K562 (cell line): ENCODE results near the gene TF. TPM values are rescaled to one million over a fixed set of nuclear protein-coding genes. Genes with fewer than 3 reads are reported as not detected.

Source experiments
- CC2D1A ChIP-seq: fragments of 450-650 bp; IDR thresholded peaks from 2 replicates; pipeline ENCODE4 v1.6.1; 2017; ENCODE audit warnings: mild to moderate bottlenecking
- CREM ChIP-seq: IDR thresholded peaks from 2 replicates; pipeline ENCODE4 v1.6.1; 2014; ENCODE audit warnings: antibody characterized with exemption, low read depth
- CXXC5 ChIP-seq: fragments of 250-450 bp; sonication (Bioruptor Pico); IDR thresholded peaks from 2 replicates; pipeline ENCODE4 v1.8.0; 2022; ENCODE audit warnings: inconsistent platforms, mild to moderate bottlenecking, moderate library complexity
- RNF2 ChIP-seq: sonication (generic); IDR thresholded peaks from 2 replicates; pipeline ENCODE4 v1.6.1; 2016
- TEAD2 ChIP-seq: fragments of 450-650 bp; IDR thresholded peaks from 2 replicates; pipeline ENCODE4 v1.6.1; 2016; ENCODE audit warnings: missing genetic modification characterization, control low read depth, missing compliant biosample characterization
- ZFPM2 ChIP-seq: fragments of 250-450 bp; sonication (Bioruptor Pico); IDR thresholded peaks from 2 replicates; pipeline ENCODE4 v1.5.1; 2022; ENCODE audit warnings: mild to moderate bottlenecking
- polyA plus RNA-seq, 8 experiments: library from polyadenylated mRNA; depleted of rRNA in 4 of 8; stranded (reverse) in 5 of 8; unstranded in 3 of 8; fragments of >200 nt; fragmentation: Nextera tagmentation in 2 of 8; fragmentation: Illumina TruSeq in 1 of 8; extraction: Ambion mirVana in 2 of 8; extraction: Trizol in 1 of 8; gene quantifications; 2 replicates each; pipeline versions ENCODE4 v1.2.1 to v1.2.3, GENCODE V29; 2011 to 2014; ENCODE audit warnings: inconsistent platforms in 1 of 8, missing spikeins in 1 of 8
- total RNA-seq, 7 experiments: library from RNA; depleted of rRNA in 6 of 7; stranded (reverse); fragments of >200 nt in 6 of 7; fragmentation: Illumina TruSeq in 2 of 7; extraction: Trizol in 2 of 7; gene quantifications; 2 replicates each; pipeline versions ENCODE4 v1.2.1 to v1.2.3, GENCODE V29; 2011 to 2021; ENCODE audit warnings: low replicate concordance in 1 of 7
- TF ChIP-seq, protein P1 (sequence below): fragments of 250-450 bp; sonication (Bioruptor Pico); IDR thresholded peaks from 2 replicates; pipeline ENCODE4 v1.5.0; 2021
- TF ChIP-seq, protein P2 (sequence below): sonication (generic); formaldehyde crosslinking; IDR thresholded peaks from 2 replicates; pipeline ENCODE4 v1.8.0; 2022; ENCODE audit warnings: mild to moderate bottlenecking, low read depth, missing genetic modification reagents
- TF ChIP-seq, protein P3 (sequence below): fragments of 450-650 bp; formaldehyde crosslinking; IDR thresholded peaks from 2 replicates; pipeline ENCODE4 v1.4.0; 2020; ENCODE audit warnings: mild to moderate bottlenecking, moderate library complexity

TF gene
- total and polyA plus RNA-seq, 9 of the 15 experiments (the other 6 are each of a cell fraction or from before 2014, with no cell fraction given): 0.09 to 9.2 (median 3.1) TPM

DNA sequence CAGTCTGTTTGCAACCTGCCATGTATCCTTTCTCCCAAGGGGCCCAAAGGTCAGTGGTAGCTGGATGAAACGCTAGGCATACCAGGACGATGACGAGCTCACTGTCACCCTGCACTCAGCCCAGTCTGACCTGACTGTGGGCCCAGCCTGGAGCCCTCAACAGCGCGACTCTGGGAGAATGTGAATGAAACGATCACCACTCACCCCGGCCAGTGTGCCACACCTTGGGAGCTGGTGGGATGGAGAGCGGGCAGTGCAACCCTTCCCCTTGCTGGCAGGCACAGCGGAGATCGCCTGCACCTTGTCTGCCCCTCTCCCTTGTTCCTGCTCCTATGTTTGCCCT lies 86.6 kb downstream of the TF start (continued):
- TF ChIP-seq, protein P1, sequence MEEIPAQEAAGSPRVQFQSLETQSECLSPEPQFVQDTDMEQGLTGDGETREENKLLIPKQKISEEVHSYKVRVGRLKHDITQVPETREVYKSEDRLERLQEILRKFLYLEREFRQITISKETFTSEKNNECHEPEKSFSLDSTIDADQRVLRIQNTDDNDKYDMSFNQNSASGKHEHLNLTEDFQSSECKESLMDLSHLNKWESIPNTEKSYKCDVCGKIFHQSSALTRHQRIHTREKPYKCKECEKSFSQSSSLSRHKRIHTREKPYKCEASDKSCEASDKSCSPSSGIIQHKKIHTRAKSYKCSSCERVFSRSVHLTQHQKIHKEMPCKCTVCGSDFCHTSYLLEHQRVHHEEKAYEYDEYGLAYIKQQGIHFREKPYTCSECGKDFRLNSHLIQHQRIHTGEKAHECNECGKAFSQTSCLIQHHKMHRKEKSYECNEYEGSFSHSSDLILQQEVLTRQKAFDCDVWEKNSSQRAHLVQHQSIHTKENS (CRISPR knock-in tag): no peak
- TF ChIP-seq RNF2 (no peak), CXXC5 (CRISPR knock-in tag) (no peak), CC2D1A (no peak), TEAD2 (no peak), ZFPM2 (CRISPR knock-in tag) (no peak), CREM (no peak)
- TF ChIP-seq, protein P2, sequence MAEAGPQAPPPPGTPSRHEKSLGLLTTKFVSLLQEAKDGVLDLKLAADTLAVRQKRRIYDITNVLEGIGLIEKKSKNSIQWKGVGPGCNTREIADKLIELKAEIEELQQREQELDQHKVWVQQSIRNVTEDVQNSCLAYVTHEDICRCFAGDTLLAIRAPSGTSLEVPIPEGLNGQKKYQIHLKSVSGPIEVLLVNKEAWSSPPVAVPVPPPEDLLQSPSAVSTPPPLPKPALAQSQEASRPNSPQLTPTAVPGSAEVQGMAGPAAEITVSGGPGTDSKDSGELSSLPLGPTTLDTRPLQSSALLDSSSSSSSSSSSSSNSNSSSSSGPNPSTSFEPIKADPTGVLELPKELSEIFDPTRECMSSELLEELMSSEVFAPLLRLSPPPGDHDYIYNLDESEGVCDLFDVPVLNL (CRISPR knock-in tag): no peak
- TF ChIP-seq, protein P3, sequence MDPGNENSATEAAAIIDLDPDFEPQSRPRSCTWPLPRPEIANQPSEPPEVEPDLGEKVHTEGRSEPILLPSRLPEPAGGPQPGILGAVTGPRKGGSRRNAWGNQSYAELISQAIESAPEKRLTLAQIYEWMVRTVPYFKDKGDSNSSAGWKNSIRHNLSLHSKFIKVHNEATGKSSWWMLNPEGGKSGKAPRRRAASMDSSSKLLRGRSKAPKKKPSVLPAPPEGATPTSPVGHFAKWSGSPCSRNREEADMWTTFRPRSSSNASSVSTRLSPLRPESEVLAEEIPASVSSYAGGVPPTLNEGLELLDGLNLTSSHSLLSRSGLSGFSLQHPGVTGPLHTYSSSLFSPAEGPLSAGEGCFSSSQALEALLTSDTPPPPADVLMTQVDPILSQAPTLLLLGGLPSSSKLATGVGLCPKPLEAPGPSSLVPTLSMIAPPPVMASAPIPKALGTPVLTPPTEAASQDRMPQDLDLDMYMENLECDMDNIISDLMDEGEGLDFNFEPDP (CRISPR knock-in tag): no peak
- TF ChIP-seq, all 486 proteins: peak for 0
